Activated B cell treated with CpG ODN at 0.5 μM for 24 hours (primary cell): ENCODE results near the gene ERGIC3. TPM values are rescaled to one million over a fixed set of nuclear protein-coding genes. Genes with fewer than 3 reads are reported as not detected.

Experiments used
- ATAC-seq: fragments of 200-7000 bp; cut with Tn5 transposase; one replicate; pipeline ENCODE4 v1.10.0; 2021; ENCODE audit warnings: low read depth, mild to moderate bottlenecking, moderate library complexity
- CTCF ChIA-PET: fragments of 350-600 bp; sonication (Branson Sonifier 250); formaldehyde crosslinking; loops from one replicate; lab custom pipeline; 2021; ENCODE audit warnings: antibody characterized with exemption; lab: Charles Lee
- POLR2A ChIA-PET: fragments of 350-600 bp; sonication (Branson Sonifier 250); formaldehyde crosslinking; loops from one replicate; lab custom pipeline; 2021; ENCODE audit warnings: antibody characterized with exemption; lab: Charles Lee
- DNase-seq: peaks from one replicate; pipeline ENCODE4 v3.0.0; 2022
- H3K27ac Mint-ChIP-seq: one replicate; pipeline ENCODE4 v1.8.0; 2020; ENCODE audit warnings: mixed read lengths
- H3K27me3 Mint-ChIP-seq: one replicate; pipeline ENCODE4 v1.8.0; 2021; ENCODE audit warnings: mixed read lengths
- H3K36me3 Mint-ChIP-seq: one replicate; pipeline ENCODE4 v1.8.0; 2021; ENCODE audit warnings: low read depth, mixed read lengths
- H3K4me1 Mint-ChIP-seq: one replicate; pipeline ENCODE4 v1.8.0; 2021; ENCODE audit warnings: mixed read lengths
- H3K4me3 Mint-ChIP-seq: one replicate; pipeline ENCODE4 v1.8.0; 2020; ENCODE audit warnings: mild to moderate bottlenecking, mixed read lengths
- H3K9me3 Mint-ChIP-seq: one replicate; pipeline ENCODE4 v1.8.0; 2020; ENCODE audit warnings: mixed read lengths
- CTCF ChIP-seq: fragments of 200-600 bp; IDR thresholded peaks from one replicate; pipeline ENCODE4 v1.8.0; 2022; ENCODE audit warnings: antibody characterized with exemption, mild to moderate bottlenecking
- intact Hi-C: fragments of 100-400 bp; cut with micrococcal nuclease; formaldehyde crosslinking; loops from one replicate; pipeline ENCODE4 v1.15.1; 2024
- total RNA-seq: library from RNA; stranded (reverse); gene quantifications from 2 replicates; pipeline ENCODE4 v1.2.3, GENCODE V29; 2022

ERGIC3 gene
- total RNA-seq, 1 donor from 2014 or later: 183 TPM

- ATAC-seq (no peak), DNase-seq (no peak)
- Mint-ChIP-seq H3K9me3 (no peaks in the 10 kb centered on the region), H3K4me1 (peaks cover 13% of the 10 kb centered on the region), H3K36me3 (no peaks in the 10 kb centered on the region), H3K4me3 (no peak overlapping the region), H3K27ac (no peak overlapping the region), H3K27me3 (peaks cover 29% of the 10 kb centered on the region)
- intact Hi-C loops: no loop called here
- TF ChIP-seq CTCF: no peak
- ChIA-PET POLR2A (no interaction called here), CTCF (interaction anchor here (0.7 kb wide), 1 partner anchor 285 kb away, joined by 3 read pairs; no protein-coding TSS in a partner anchor)
These were observed 57.3 kb downstream of the ERGIC3 start for GRCh38 chr20:35598899-35599775.

GRCh38 chr20:35599776-35600120 lies 57.9 kb downstream of the ERGIC3 start:
- no peak overlapping the region for H3K27ac Mint-ChIP-seq
- no peak overlapping the region for H3K4me3 Mint-ChIP-seq
- no peaks in the 10 kb centered on the region for H3K36me3 Mint-ChIP-seq
- no peaks in the 10 kb centered on the region for H3K9me3 Mint-ChIP-seq
- CTCF ChIA-PET: no interaction called here
- ATAC-seq (no peak), DNase-seq (no peak)
- peaks cover 29% of the 10 kb centered on the region for H3K27me3 Mint-ChIP-seq
- POLR2A ChIA-PET: no interaction called here
- intact Hi-C loops: loop anchor here (5.0 kb wide), 2 partner anchors 63 to 137 kb away; partner anchors contain the start of genes CPNE1 and RBM12
- H3K4me1 Mint-ChIP-seq: peaks cover 13% of the 10 kb centered on the region
- TF ChIP-seq CTCF: no peak

- ATAC-seq: peak; percentile 18
- POLR2A ChIA-PET: interaction anchor here (0.5 to 2.0 kb wide), 4 partner anchors 15 to 183 kb away, joined by 5 to 10 read pairs (median 8); partner anchors contain the start of genes CPNE1, RBM12, RBM39 and SPAG4
- peaks cover 29% of the 10 kb centered on the region for H3K27me3 Mint-ChIP-seq
- H3K4me1 Mint-ChIP-seq: peaks cover 13% of the 10 kb centered on the region
- TF ChIP-seq CTCF: no peak
- peak overlapping the region; percentile 81 for H3K4me3 Mint-ChIP-seq
- no peaks in the 10 kb centered on the region for H3K9me3 Mint-ChIP-seq
- no peaks in the 10 kb centered on the region for H3K36me3 Mint-ChIP-seq
- DNase-seq: no peak
- no peak overlapping the region for H3K27ac Mint-ChIP-seq
- CTCF ChIA-PET: interaction anchor here (1.0 to 1.4 kb wide), 6 partner anchors 11 to 284 kb away, joined by 3 to 9 read pairs (median 4); partner anchors contain the start of gene RBM39
- intact Hi-C loops: loop anchor here (5.0 kb wide), 2 partner anchors 62 to 138 kb away; partner anchors contain the start of genes CPNE1 and RBM12
These were observed 58.5 kb downstream of the ERGIC3 start for GRCh38 chr20:35600176-35600992.

GRCh38 chr20:35600993-35601973 lies 59.4 kb downstream of the ERGIC3 start:
- DNase-seq: peak; percentile 58
- H3K36me3 Mint-ChIP-seq: no peaks in the 10 kb centered on the region
- intact Hi-C loops: loop anchor here (1.0 to 5.0 kb wide), 4 partner anchors 15 to 139 kb away; partner anchors contain the start of genes CPNE1, NFS1, RBM12 and ROMO1

More at GRCh38 chr20:35600993-35601973, 59.4 kb downstream of the ERGIC3 start:
- no peak overlapping the region for H3K27ac Mint-ChIP-seq
- POLR2A ChIA-PET: interaction anchor here (0.5 to 2.0 kb wide), 7 partner anchors 15 to 264 kb away, joined by 3 to 10 read pairs (median 5); partner anchors contain the start of genes CPNE1, ERGIC3, NFS1 and RBM12
- peak overlapping the region; percentile 81 for H3K4me3 Mint-ChIP-seq
- TF ChIP-seq CTCF: no peak
- H3K4me1 Mint-ChIP-seq: peaks cover 13% of the 10 kb centered on the region
- no peaks in the 10 kb centered on the region for H3K9me3 Mint-ChIP-seq
- peaks cover 29% of the 10 kb centered on the region for H3K27me3 Mint-ChIP-seq
- peak; percentile 78 for ATAC-seq
- CTCF ChIA-PET: interaction anchor here (0.9 to 1.4 kb wide), 11 partner anchors 9 to 283 kb away, joined by 3 to 9 read pairs (median 3); partner anchors contain the start of genes RBM39 and SPAG4
